Measurements from ENCODE around the gene F2. TPM values are rescaled to one million over a fixed set of nuclear protein-coding genes. Genes with fewer than 3 reads are reported as not detected.
"Not testable (repeated sequence)": the region's sequence is repeated elsewhere in the genome, so short reads cannot be mapped to it uniquely, and the experiment has no call there.

The F2 gene
- 1 to 10 TPM in 1 of 2 donors, not detected in 1; 1.2 TPM for total RNA-seq

- Histone ChIP-seq H3K36me3 (no peaks in the 10 kb centered on the region), H3K9ac (ENCODE audit: low read depth in 2 of 2, low read length in 2 of 2) (no peak within 1 kb of the TSS), H3K27ac (peak within 1 kb of the TSS; percentile 13), H3K4me3 (no peak within 1 kb of the TSS), H3K27me3 (no peaks in the 10 kb centered on the region), H3K4me1 (peaks cover 8% of the 10 kb centered on the region), H3K9me3 (no peaks in the 10 kb centered on the region)
- DNase-seq, result no peak
- intact Hi-C loops (cut with DNase I), result no loop called here
- TF ChIP-seq CTCF (IDR thresholded peaks at IDR 0.05), result no peak
These were observed at the start of gene F2 for GRCh38 chr11:46719048-46719542. Gene F2, plus strand, starts transcription at chr11:46719213. Its CDS starts 23 bp downstream, at chr11:46719236.

GRCh38 chr11:46669711-46670139, 49.3 kb upstream of the F2 start:
- peaks cover 10% of the 10 kb centered on the region for H3K4me1 ChIP-seq
- H3K9ac ChIP-seq (ENCODE audit: low read depth in 2 of 2, low read length in 2 of 2), result no peak overlapping the region
- no peaks in the 10 kb centered on the region for H3K9me3 ChIP-seq
- H3K36me3 ChIP-seq, result no peaks in the 10 kb centered on the region
- TF ChIP-seq CTCF (IDR thresholded peaks at IDR 0.05), result no peak
- no peak overlapping the region for H3K27ac ChIP-seq
- no peak overlapping the region for H3K4me3 ChIP-seq
- H3K27me3 ChIP-seq, result no peaks in the 10 kb centered on the region
- no peak for DNase-seq
- intact Hi-C loops (cut with DNase I), result no loop called here

GRCh38 chr11:46670521-46670920, 48.5 kb upstream of the F2 start:
- H3K27ac ChIP-seq; intact Hi-C loops (cut with DNase I); H3K27me3 ChIP-seq; H3K9me3 ChIP-seq; H3K36me3 ChIP-seq; H3K4me3 ChIP-seq; H3K9ac ChIP-seq (ENCODE audit: low read depth in 2 of 2, low read length in 2 of 2); DNase-seq: not testable (repeated sequence)
- H3K4me1 ChIP-seq, result peaks cover 15% of the 10 kb centered on the region

GRCh38 chr11:46671958-46672315, 47.1 kb upstream of the F2 start:
- Histone ChIP-seq H3K36me3 (no peaks in the 10 kb centered on the region), H3K9ac (ENCODE audit: low read depth in 2 of 2, low read length in 2 of 2) (peak overlapping the region in 1 of 2 donors; percentile 20), H3K4me1 (peaks cover 22% of the 10 kb centered on the region), H3K4me3 (no peak overlapping the region), H3K27me3 (no peaks in the 10 kb centered on the region), H3K9me3 (no peaks in the 10 kb centered on the region), H3K27ac (no peak overlapping the region)
- TF ChIP-seq CTCF (IDR thresholded peaks at IDR 0.05), result no peak
- no peak for DNase-seq
- intact Hi-C loops (cut with DNase I), result no loop called here

GRCh38 chr11:46672381-46672839, 46.6 kb upstream of the F2 start:
- intact Hi-C loops (cut with DNase I), result no loop called here
- no peaks in the 10 kb centered on the region for H3K27me3 ChIP-seq
- H3K9ac ChIP-seq (ENCODE audit: low read depth in 2 of 2, low read length in 2 of 2), result peak overlapping the region in 1 of 2 donors; percentile 20
- TF ChIP-seq CTCF (IDR thresholded peaks at IDR 0.05), result no peak
- no peak overlapping the region for H3K27ac ChIP-seq
- H3K36me3 ChIP-seq, result no peaks in the 10 kb centered on the region
- no peak for DNase-seq
- H3K9me3 ChIP-seq, result no peaks in the 10 kb centered on the region
- H3K4me3 ChIP-seq, result no peak overlapping the region
- peaks cover 22% of the 10 kb centered on the region for H3K4me1 ChIP-seq

- H3K27ac ChIP-seq, result peak overlapping the region; percentile 81
- peaks cover 1% of the 10 kb centered on the region for H3K36me3 ChIP-seq
- peaks cover 22% of the 10 kb centered on the region for H3K4me1 ChIP-seq
- peak overlapping the region in 1 of 2 donors; percentile 34 for H3K9ac ChIP-seq (ENCODE audit: low read depth in 2 of 2, low read length in 2 of 2)
- intact Hi-C loops (cut with DNase I), result no loop called here
- H3K4me3 ChIP-seq, result no peak overlapping the region
- no peak for TF ChIP-seq CTCF (IDR thresholded peaks at IDR 0.05)
- H3K27me3 ChIP-seq, result no peaks in the 10 kb centered on the region
- no peak for DNase-seq
- no peaks in the 10 kb centered on the region for H3K9me3 ChIP-seq
These were observed 45.1 kb upstream of the F2 start for GRCh38 chr11:46673713-46674462.

All from colonic mucosa (tissue), 4 donors.